Hepatocyte (in vitro differentiated cells): ENCODE results near the gene GPER1. TPM values are rescaled to one million over a fixed set of nuclear protein-coding genes. Genes with fewer than 3 reads are reported as not detected.

Source experiments
- DNase-seq: peaks from one replicate; pipeline ENCODE4 v3.0.0-alpha.2; 2016; ENCODE audit warnings: low spot score
- H2AFZ ChIP-seq: fragments of 200-600 bp; sonication (generic); 2 replicates; pipeline ENCODE4 v1.6.0; 2016; ENCODE audit warnings: antibody characterized with exemption, mild to moderate bottlenecking
- H3K27ac ChIP-seq: fragments of 200-600 bp; sonication (generic); 2 replicates; pipeline ENCODE4 v1.5.1; 2016; ENCODE audit warnings: mild to moderate bottlenecking
- H3K27me3 ChIP-seq: fragments of 200-600 bp; sonication (generic); 2 replicates; pipeline ENCODE4 v1.6.1; 2016
- H3K36me3 ChIP-seq: fragments of 200-600 bp; sonication (generic); replicated peaks from 2 replicates; pipeline ENCODE4 v1.5.1; 2016; ENCODE audit warnings: low read depth; ENCODE audit not compliant: insufficient read depth
- H3K4me1 ChIP-seq: fragments of 200-600 bp; sonication (generic); 2 replicates; pipeline ENCODE4 v1.5.1; 2016; ENCODE audit warnings: mild to moderate bottlenecking, moderate library complexity; ENCODE audit not compliant: insufficient read depth
- H3K4me2 ChIP-seq: fragments of 200-600 bp; sonication (generic); 2 replicates; pipeline ENCODE4 v1.6.0; 2016
- H3K4me3 ChIP-seq: fragments of 200-600 bp; sonication (generic); 2 replicates; pipeline ENCODE4 v1.5.1; 2016; ENCODE audit warnings: mild to moderate bottlenecking
- H3K79me2 ChIP-seq: fragments of 200-600 bp; sonication (generic); 2 replicates; pipeline ENCODE4 v1.6.0; 2017; ENCODE audit warnings: mild to moderate bottlenecking
- H3K9me2 ChIP-seq: fragments of 200-600 bp; sonication (generic); replicated peaks from 2 replicates; pipeline ENCODE4 v1.6.0; 2017; ENCODE audit warnings: mild to moderate bottlenecking; ENCODE audit not compliant: insufficient read depth
- H3K9me3 ChIP-seq: fragments of 200-600 bp; sonication (generic); 2 replicates; pipeline ENCODE4 v1.5.1; 2016; ENCODE audit warnings: low read depth, mild to moderate bottlenecking
- H4K20me1 ChIP-seq: fragments of 200-600 bp; sonication (generic); 2 replicates; pipeline ENCODE4 v1.6.0; 2016; ENCODE audit warnings: mild to moderate bottlenecking; ENCODE audit not compliant: insufficient read depth, poor library complexity, severe bottlenecking
- EZH2 ChIP-seq: fragments of 200-600 bp; sonication (generic); IDR thresholded peaks from 2 replicates; pipeline ENCODE4 v1.6.1; 2016; ENCODE audit warnings: antibody characterized with exemption, mild to moderate bottlenecking, borderline replicate concordance
- EZH2phosphoT487 ChIP-seq: fragments of 200-600 bp; sonication (generic); IDR thresholded peaks from one replicate; pipeline ENCODE4 v1.6.1; 2018; ENCODE audit warnings: antibody characterized with exemption, mild to moderate bottlenecking, low read depth, moderate library complexity; ENCODE audit not compliant: unreplicated experiment, severe bottlenecking
- WGBS: methylation state at CpG from one replicate; pipeline ENCODE4 v1.1.6; 2016; ENCODE audit warnings: low lambda C conversion rate; ENCODE audit errors: missing lambda C conversion rate; 5-methylcytosine and 5-hydroxymethylcytosine counted together
- polyA plus RNA-seq: library from polyadenylated mRNA; unstranded; fragments of >200 nt; fragmentation: Nextera tagmentation; extraction: Ambion mirVana; gene quantifications from 2 replicates; pipeline ENCODE4 v1.2.1, GENCODE V29; 2016
- total RNA-seq: library from RNA; depleted of rRNA; stranded (reverse); fragments of >200 nt; gene quantifications from 2 replicates; pipeline ENCODE4 v1.2.3, GENCODE V29; 2014
- TF ChIP-seq, protein P1 (sequence below): fragments of 200-600 bp; sonication (generic); IDR thresholded peaks from 2 replicates; pipeline ENCODE4 v1.5.1; 2016; ENCODE audit warnings: antibody characterized with exemption, mild to moderate bottlenecking; ENCODE audit not compliant: poor library complexity

The GPER1 gene
- total and polyA plus RNA-seq, 2 experiments from 2014 or later, result 4.5 to 11.1 TPM

DNA sequence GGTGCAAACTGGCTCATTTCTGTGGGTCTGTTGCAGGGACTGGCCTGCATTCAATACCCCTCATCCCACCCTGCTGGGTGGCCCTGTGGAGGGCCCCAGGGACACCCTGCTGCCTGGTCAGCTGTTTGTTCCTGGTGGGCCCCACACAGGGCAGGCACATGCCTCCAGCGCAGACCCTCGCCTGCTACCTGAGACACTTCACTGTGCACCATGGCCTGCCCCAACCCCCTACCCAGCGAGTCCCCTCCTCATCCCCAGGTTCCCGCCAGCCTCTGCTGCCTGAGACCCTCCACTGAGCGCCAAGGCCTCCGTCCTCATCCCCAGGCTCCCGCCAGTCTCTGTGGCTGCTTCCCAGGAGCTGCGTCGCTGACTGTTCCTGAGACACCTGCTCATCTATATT is 26.7 kb upstream of the GPER1 start:
- Histone ChIP-seq H3K79me2 (no peaks in the 10 kb centered on the region), H3K27ac (no peak overlapping the region)
- 100% methylated on average over 6 of the region's 9 CpGs for WGBS

DNA sequence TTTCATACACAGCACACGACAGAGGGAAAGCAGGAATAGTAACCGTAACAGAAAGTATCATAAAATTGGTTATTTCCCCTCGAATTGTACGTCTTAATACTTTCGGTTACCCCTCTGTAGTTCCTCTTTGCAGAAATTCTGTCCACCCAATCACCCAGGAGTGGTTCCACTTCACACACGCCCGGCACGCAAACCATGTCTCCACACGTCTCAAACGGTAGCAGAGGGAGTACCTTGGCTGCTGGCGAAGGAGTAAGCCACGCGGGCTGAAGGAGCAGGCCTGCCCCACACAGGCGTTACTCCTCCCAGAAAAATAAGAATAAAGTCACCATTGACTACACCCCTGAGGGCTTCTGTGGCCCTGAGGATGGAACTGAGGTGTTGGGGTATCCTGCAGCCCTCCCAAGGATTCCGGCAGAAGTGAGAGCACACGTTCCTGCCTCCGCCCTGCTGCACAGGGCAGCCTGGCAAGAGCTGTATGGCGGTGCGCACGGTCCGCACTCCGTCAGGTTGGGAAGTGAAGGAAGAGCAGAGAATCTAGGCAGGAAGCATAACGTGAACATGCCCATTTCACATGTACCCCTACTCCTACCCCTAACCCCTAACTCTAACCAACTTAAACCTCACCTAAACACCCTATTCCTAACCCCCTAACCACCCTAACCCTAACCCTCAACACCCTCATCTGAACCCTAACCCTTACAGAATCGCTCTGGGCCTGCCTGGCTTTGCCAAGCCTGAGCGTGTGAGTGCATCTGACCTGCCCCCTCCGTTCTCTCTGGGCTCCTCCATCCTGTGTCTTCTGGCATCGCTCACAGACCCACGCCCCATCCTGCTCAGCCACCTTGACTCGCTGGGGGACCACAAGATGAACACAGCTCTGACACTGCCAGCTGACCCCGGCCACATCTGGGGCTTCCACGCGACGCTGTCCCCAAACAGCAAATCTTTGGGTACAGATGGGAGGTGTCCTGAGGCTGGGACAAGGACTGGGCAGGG is 25.3 kb upstream of the GPER1 start:
- Histone ChIP-seq H3K4me1 (peaks cover 25% of the 10 kb centered on the region), H3K36me3 (no peaks in the 10 kb centered on the region), H3K27ac (no peak overlapping the region), H2AFZ (no peak overlapping the region), H3K9me2 (no peaks in the 10 kb centered on the region), H3K4me2 (no peak overlapping the region), H3K27me3 (no peaks in the 10 kb centered on the region), H3K4me3 (no peak overlapping the region), H3K79me2 (no peaks in the 10 kb centered on the region), H4K20me1 (no peaks in the 10 kb centered on the region), H3K9me3 (no peaks in the 10 kb centered on the region)
- WGBS, result 92% methylated on average over 33 of the region's 33 CpGs
- TF ChIP-seq, protein P1, sequence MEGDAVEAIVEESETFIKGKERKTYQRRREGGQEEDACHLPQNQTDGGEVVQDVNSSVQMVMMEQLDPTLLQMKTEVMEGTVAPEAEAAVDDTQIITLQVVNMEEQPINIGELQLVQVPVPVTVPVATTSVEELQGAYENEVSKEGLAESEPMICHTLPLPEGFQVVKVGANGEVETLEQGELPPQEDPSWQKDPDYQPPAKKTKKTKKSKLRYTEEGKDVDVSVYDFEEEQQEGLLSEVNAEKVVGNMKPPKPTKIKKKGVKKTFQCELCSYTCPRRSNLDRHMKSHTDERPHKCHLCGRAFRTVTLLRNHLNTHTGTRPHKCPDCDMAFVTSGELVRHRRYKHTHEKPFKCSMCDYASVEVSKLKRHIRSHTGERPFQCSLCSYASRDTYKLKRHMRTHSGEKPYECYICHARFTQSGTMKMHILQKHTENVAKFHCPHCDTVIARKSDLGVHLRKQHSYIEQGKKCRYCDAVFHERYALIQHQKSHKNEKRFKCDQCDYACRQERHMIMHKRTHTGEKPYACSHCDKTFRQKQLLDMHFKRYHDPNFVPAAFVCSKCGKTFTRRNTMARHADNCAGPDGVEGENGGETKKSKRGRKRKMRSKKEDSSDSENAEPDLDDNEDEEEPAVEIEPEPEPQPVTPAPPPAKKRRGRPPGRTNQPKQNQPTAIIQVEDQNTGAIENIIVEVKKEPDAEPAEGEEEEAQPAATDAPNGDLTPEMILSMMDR, result no peak
- TF ChIP-seq EZH2phosphoT487, result no peak
- no peak for TF ChIP-seq EZH2
- DNase-seq, result no peak

More for the DNA sequence above, 26.7 kb upstream of the GPER1 start:
- Histone ChIP-seq H3K4me3 (no peak overlapping the region), H3K27me3 (no peaks in the 10 kb centered on the region), H3K4me1 (peaks cover 25% of the 10 kb centered on the region), H3K9me3 (no peaks in the 10 kb centered on the region), H3K36me3 (no peaks in the 10 kb centered on the region), H4K20me1 (no peaks in the 10 kb centered on the region), H3K4me2 (no peak overlapping the region), H3K9me2 (no peaks in the 10 kb centered on the region), H2AFZ (no peak overlapping the region)
- DNase-seq, result no peak
- TF ChIP-seq, protein P1, result no peak
- TF ChIP-seq EZH2, result no peak
- no peak for TF ChIP-seq EZH2phosphoT487

DNA sequence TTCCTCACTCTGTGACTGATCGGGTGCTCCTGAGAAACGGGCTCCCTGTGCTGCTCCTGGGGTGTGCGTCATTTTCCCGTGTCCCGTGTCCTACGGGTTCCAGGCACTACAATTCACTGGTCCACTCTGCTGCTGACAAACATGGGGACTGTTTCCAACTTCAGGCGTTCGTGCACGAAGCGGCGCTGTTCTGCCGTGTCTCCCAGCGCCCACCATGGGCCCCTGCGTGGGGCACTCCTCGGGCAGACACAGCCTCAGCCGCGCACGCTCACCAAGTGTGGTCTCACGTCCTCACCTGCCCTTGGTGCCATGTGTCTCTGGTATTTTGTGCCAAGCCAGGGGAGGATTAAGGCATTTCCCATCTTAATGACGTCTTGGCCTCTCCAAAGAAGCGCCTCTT is 24.6 kb upstream of the GPER1 start:
- TF ChIP-seq EZH2phosphoT487 (no peak), EZH2 (no peak)
- TF ChIP-seq, protein P1, result no peak
- H4K20me1 ChIP-seq, result no peaks in the 10 kb centered on the region
- H3K4me2 ChIP-seq, result no peak overlapping the region
- 95% methylated on average over 21 of the region's 21 CpGs for WGBS
- H3K9me3 ChIP-seq, result no peaks in the 10 kb centered on the region
- peaks cover 25% of the 10 kb centered on the region for H3K4me1 ChIP-seq
- no peak overlapping the region for H3K27ac ChIP-seq
- no peak for DNase-seq
- no peak overlapping the region for H3K4me3 ChIP-seq
- H3K36me3 ChIP-seq, result no peaks in the 10 kb centered on the region
- no peaks in the 10 kb centered on the region for H3K9me2 ChIP-seq
- no peaks in the 10 kb centered on the region for H3K79me2 ChIP-seq
- no peak overlapping the region for H2AFZ ChIP-seq
- H3K27me3 ChIP-seq, result no peaks in the 10 kb centered on the region
